ENCODE measurements around the gene AGAP1.

DNA sequence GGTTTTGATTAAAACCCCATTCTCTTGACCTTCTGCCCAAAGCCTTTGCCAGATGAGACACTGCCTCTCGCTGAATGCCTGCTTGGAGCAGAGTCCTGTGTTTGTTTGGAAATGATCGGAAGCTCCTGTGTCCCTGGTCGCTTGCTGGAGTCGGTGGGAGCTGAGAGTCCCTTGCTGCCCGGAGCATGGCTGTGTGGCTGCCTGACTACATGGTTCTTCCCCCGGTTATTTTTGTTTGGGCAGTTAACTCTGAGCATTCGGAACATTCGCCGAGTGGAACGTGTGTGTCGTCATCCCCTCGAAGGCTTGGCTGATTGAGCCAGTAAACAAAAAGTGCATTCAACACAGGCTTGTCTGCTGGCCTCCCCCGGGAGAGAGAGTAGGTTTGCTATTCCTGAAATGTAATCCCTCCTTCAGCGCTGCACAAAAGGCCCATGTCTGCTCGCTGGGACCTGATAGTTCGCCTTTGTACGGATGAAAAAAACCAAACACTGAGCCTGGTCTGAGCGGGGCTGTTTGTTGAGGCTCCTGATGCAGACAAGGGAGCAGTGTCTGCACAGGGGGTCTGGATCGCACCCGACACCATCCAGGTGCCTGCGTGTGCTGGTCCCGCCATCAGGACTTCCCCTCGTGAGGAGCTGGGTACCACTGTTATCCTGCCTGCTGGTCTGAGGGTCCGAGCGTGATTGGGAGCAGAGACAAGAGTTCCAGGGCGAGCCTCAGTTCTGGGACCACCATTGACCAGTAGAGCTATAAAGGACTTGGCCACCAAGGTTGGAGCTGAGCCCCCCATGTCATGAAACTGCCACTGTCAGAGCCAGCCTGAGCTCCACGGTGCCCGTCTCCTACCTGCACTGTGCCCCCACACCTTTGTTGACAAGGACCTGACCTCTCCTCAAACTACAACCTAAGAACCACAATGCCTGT is 83.8 kb downstream of the AGAP1 start:
- TF ChIP-seq CTCF (IDR thresholded peaks at IDR 0.05): no peak
- no peak for TF ChIP-seq MAX (IDR thresholded peaks at IDR 0.05)
- TF ChIP-seq RAD21 (conservative IDR thresholded peaks at IDR 0.05 in 1 of 2, IDR thresholded peaks at IDR 0.05 in 1 of 2): no peak
- no peak for TF ChIP-seq MYC (IDR thresholded peaks at IDR 0.05; ENCODE audit: borderline replicate concordance, low read length)
- no peak for TF ChIP-seq JUNB (IDR thresholded peaks at IDR 0.05)
- TF ChIP-seq CBX2 (IDR thresholded peaks at IDR 0.05; ENCODE audit: borderline replicate concordance, low read depth): no peak
- no peak for TF ChIP-seq POLR2AphosphoS2 (conservative IDR thresholded peaks at IDR 0.05; ENCODE audit: low read length)

Data from A549 (cell line).